ENCODE results near the gene CFAP74.

- no peak for TF ChIP-seq EZH2 (IDR thresholded peaks at IDR 0.05; ENCODE audit: borderline replicate concordance, low read depth, low read length, poor library complexity, severe bottlenecking)
- TF ChIP-seq, protein P1, sequence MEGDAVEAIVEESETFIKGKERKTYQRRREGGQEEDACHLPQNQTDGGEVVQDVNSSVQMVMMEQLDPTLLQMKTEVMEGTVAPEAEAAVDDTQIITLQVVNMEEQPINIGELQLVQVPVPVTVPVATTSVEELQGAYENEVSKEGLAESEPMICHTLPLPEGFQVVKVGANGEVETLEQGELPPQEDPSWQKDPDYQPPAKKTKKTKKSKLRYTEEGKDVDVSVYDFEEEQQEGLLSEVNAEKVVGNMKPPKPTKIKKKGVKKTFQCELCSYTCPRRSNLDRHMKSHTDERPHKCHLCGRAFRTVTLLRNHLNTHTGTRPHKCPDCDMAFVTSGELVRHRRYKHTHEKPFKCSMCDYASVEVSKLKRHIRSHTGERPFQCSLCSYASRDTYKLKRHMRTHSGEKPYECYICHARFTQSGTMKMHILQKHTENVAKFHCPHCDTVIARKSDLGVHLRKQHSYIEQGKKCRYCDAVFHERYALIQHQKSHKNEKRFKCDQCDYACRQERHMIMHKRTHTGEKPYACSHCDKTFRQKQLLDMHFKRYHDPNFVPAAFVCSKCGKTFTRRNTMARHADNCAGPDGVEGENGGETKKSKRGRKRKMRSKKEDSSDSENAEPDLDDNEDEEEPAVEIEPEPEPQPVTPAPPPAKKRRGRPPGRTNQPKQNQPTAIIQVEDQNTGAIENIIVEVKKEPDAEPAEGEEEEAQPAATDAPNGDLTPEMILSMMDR (conservative IDR thresholded peaks at IDR 0.05; ENCODE audit: low read depth, low read length) = no peak
These were observed 39.5 kb upstream of the CFAP74 start for GRCh38 chr1:2042830-2043773.
